Liver (tissue), 3 donors: ENCODE measurements around the gene SPATS2L.

ENCODE experiments used
- GABPA ChIP-seq, 2 donors: IDR thresholded peaks in 1 of 2; conservative IDR thresholded peaks in 1 of 2; 2 replicates each; pipeline ENCODE4 v1.6.1; 2016; ENCODE audit warnings: antibody characterized with exemption in 2 of 2, mild to moderate bottlenecking in 1 of 2, moderate library complexity in 1 of 2
- JUND ChIP-seq, 2 donors: IDR thresholded peaks; 2 replicates each; pipeline ENCODE4 v1.6.1; 2016; ENCODE audit warnings: antibody characterized with exemption in 2 of 2
- RAD21 ChIP-seq, 2 donors: IDR thresholded peaks; 2 replicates each; pipeline ENCODE4 v1.6.1; 2016; ENCODE audit warnings: antibody characterized with exemption in 2 of 2, mild to moderate bottlenecking in 2 of 2
- TAF1 ChIP-seq: conservative IDR thresholded peaks from 2 replicates; pipeline ENCODE4 v1.6.1; 2016; ENCODE audit warnings: antibody characterized with exemption, mild to moderate bottlenecking
- YY1 ChIP-seq: IDR thresholded peaks from 2 replicates; pipeline ENCODE4 v1.6.1; 2016; ENCODE audit warnings: antibody characterized with exemption, mild to moderate bottlenecking
- TF ChIP-seq, protein P1 (sequence below): fragments of 150-350 bp; IDR thresholded peaks from 2 replicates; pipeline ENCODE4 v1.5.1; 2017; ENCODE audit warnings: improper control_type of control experiment, low read depth, low read length; ENCODE audit not compliant: missing input control
- TF ChIP-seq, protein P2 (sequence below): IDR thresholded peaks from 2 replicates; pipeline ENCODE4 v1.6.1; 2016; ENCODE audit warnings: antibody characterized with exemption
- TF ChIP-seq, protein P3 (sequence below): IDR thresholded peaks from 2 replicates; pipeline ENCODE4 v1.6.1; 2016; ENCODE audit warnings: antibody characterized with exemption
- TF ChIP-seq, protein P4 (sequence below): IDR thresholded peaks from 2 replicates; pipeline ENCODE4 v1.6.1; 2016; ENCODE audit warnings: antibody characterized with exemption, mild to moderate bottlenecking
- donor health status: healthy.
- donor health status: healthy.

DNA sequence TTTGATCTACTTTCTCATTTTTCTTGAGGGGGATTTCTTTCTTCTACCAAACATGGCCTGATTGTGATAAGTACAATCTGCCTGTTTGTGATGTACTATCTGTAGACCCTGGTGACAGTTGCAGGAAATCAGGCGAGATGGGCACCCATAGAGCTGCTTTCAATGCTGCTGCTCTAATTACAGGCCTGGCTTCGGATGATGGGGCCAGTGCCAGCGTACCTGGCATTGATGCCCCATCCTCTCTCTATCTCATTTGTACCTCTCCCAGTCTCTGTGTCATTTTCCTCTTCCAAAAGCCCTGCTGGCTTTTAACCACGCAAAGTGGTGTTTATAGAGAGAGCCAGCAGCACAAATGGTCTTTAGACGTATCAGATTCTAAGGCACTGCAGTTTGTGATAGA, 133.5 kb downstream of the SPATS2L start:
- TF ChIP-seq, protein P1, sequence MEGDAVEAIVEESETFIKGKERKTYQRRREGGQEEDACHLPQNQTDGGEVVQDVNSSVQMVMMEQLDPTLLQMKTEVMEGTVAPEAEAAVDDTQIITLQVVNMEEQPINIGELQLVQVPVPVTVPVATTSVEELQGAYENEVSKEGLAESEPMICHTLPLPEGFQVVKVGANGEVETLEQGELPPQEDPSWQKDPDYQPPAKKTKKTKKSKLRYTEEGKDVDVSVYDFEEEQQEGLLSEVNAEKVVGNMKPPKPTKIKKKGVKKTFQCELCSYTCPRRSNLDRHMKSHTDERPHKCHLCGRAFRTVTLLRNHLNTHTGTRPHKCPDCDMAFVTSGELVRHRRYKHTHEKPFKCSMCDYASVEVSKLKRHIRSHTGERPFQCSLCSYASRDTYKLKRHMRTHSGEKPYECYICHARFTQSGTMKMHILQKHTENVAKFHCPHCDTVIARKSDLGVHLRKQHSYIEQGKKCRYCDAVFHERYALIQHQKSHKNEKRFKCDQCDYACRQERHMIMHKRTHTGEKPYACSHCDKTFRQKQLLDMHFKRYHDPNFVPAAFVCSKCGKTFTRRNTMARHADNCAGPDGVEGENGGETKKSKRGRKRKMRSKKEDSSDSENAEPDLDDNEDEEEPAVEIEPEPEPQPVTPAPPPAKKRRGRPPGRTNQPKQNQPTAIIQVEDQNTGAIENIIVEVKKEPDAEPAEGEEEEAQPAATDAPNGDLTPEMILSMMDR = no peak
- TF ChIP-seq TAF1 (no peak), YY1 (no peak), RAD21 (IDR thresholded peaks at IDR 0.05) (no peak), GABPA (IDR thresholded peaks at IDR 0.05 in 1 of 2, conservative IDR thresholded peaks at IDR 0.05 in 1 of 2) (no peak), JUND (IDR thresholded peaks at IDR 0.05) (no peak)
- TF ChIP-seq, protein P2, sequence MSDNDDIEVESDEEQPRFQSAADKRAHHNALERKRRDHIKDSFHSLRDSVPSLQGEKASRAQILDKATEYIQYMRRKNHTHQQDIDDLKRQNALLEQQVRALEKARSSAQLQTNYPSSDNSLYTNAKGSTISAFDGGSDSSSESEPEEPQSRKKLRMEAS = no peak
- TF ChIP-seq, protein P3, sequence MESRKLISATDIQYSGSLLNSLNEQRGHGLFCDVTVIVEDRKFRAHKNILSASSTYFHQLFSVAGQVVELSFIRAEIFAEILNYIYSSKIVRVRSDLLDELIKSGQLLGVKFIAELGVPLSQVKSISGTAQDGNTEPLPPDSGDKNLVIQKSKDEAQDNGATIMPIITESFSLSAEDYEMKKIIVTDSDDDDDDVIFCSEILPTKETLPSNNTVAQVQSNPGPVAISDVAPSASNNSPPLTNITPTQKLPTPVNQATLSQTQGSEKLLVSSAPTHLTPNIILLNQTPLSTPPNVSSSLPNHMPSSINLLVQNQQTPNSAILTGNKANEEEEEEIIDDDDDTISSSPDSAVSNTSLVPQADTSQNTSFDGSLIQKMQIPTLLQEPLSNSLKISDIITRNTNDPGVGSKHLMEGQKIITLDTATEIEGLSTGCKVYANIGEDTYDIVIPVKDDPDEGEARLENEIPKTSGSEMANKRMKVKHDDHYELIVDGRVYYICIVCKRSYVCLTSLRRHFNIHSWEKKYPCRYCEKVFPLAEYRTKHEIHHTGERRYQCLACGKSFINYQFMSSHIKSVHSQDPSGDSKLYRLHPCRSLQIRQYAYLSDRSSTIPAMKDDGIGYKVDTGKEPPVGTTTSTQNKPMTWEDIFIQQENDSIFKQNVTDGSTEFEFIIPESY = no peak
- TF ChIP-seq, protein P4, sequence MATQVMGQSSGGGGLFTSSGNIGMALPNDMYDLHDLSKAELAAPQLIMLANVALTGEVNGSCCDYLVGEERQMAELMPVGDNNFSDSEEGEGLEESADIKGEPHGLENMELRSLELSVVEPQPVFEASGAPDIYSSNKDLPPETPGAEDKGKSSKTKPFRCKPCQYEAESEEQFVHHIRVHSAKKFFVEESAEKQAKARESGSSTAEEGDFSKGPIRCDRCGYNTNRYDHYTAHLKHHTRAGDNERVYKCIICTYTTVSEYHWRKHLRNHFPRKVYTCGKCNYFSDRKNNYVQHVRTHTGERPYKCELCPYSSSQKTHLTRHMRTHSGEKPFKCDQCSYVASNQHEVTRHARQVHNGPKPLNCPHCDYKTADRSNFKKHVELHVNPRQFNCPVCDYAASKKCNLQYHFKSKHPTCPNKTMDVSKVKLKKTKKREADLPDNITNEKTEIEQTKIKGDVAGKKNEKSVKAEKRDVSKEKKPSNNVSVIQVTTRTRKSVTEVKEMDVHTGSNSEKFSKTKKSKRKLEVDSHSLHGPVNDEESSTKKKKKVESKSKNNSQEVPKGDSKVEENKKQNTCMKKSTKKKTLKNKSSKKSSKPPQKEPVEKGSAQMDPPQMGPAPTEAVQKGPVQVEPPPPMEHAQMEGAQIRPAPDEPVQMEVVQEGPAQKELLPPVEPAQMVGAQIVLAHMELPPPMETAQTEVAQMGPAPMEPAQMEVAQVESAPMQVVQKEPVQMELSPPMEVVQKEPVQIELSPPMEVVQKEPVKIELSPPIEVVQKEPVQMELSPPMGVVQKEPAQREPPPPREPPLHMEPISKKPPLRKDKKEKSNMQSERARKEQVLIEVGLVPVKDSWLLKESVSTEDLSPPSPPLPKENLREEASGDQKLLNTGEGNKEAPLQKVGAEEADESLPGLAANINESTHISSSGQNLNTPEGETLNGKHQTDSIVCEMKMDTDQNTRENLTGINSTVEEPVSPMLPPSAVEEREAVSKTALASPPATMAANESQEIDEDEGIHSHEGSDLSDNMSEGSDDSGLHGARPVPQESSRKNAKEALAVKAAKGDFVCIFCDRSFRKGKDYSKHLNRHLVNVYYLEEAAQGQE = no peak
